Pons (tissue), 1 donor: Measurements from ENCODE around the gene SFT2D1.
"Not testable (repeated sequence)": the region's sequence is repeated elsewhere in the genome, so short reads cannot be mapped to it uniquely, and the experiment has no call there.

Source experiments
- DNase-seq: peaks from one replicate; pipeline ENCODE4 v3.0.0-alpha.2; 2016; ENCODE audit warnings: low spot score

SFT2D1 gene

DNA sequence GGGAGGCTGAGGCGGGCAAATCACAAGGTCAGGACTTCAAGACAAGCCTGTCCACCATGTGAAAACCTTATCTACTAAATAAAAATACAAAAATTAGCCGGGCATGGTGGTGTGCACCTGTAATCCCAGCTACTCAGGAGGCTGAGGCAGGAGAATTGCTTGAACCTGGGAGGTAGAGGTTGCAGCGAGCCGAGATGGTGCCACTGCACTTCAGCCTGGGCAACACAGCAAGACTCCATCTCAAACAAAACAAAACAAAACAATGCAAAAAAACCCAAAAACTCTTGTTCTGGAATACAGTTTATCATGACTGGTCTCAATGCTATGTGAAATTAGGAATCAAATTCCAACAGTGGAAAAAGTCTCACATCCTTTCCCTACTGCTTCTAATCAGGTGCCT, 20.1 kb upstream of the SFT2D1 start:
- DNase-seq, result not testable (repeated sequence)

DNA sequence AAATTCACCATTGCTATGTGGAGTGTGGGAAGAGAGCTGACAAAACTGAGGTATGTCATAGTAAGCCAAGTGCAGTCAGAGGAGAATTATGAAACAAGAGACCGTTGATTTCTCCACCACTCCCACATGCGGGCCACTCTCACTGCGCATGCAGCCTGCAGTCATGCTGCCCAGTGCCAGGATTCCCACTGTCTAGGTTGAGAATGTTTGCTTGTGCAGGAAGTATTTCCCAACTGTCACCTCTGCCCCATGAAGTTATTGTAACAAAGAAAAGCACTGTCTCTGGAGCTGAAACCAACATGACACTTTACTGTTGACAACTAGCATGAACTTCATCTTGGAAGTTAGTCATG, 18.7 kb upstream of the SFT2D1 start:
- DNase-seq, result peak; percentile 11

DNA sequence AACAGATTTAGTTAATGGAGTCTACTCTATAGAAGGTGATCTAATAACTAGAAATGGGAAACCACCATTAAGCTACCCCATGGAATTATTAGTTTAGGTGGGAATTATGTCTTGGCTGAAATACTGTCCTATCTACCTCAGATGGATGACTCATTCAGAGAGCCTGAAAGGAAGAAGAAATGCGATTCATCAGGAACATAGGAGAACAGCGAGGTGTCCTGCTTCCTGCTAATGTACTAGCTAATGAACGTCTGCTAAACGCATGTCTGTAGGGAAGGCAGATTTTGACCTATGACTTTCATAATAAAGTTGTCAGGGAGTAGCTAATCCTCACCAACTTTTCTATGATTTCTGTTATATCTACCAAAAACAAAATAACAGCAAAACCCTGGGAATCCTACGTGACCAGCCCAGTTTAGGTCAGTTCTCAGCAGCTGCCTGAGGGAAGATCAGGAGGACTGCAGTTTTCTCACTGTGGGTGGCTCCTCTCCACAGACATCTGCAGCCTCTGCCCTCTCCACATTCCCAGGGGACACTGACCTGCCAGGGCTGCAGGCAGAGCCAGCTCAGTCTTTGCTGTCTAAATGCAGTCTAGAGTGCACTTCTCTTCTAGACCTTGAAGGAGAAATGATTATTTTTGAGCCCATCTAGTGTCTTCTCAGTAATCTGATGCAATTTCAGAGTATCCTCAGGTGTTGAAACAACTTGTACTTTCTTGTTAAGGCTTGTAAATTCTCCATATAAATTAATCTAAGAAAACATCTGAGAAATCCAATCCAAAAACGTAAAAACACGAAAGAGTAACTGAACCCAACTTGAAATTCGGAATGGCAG, 18.1 kb upstream of the SFT2D1 start:
- peak; percentile 6 for DNase-seq

DNA sequence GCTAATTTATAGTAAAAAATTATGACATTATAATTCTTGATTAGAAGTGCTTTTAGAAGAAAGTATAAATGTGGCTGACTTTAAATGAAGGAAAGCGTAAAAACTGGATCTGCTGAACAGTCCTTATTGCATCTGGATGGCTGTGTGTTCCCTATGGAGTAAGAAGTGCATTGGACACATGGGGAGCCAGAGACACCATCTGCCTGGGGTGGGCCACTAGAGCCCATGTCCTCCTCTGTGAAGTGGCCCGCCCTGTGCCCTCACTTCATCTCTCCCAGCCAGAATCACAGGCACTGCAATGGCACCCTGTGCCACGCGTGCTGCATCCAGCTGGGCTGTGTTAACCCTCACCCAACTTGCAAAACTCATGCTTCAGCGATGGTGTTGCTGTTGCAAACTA, 13.2 kb upstream of the SFT2D1 start:
- DNase-seq, result no peak

DNA sequence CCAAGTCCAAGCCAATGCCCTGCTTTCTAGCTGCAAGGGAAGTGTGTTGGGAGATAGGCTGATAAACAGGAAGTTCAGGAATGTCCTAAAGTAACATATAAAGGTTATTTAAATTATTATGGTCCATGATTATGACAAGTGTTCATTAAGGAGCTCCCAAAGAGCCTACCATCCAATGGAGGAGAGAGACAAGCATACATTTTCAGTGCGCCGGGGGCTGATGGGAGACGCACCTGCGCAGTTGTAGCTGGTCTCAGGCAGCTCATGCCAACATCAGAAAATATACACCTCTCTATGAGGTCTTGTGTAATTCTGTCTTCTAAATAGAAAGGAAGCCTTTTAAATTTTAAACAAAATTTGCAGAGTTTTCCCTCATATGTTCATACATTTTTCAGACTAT, 12.6 kb upstream of the SFT2D1 start:
- DNase-seq, result no peak

DNA sequence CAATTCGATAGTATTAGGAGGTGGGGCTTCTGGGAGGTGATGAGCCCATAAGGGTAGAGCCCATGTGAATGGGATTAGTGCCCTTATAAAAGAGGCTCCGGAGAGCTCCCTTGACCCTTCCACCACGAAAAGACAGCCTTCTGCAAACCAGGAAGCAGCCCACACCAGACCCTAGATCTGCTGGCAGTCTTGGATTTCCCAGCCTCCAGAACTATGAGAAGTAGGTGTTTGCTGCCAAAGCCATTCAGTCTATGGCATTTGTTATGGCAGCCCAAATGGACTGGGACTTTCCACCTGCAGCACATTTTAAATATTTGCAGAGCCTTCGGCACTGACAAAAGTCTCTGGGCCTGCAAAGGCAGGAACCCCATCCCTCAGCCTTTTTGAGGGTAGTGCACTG, 11.8 kb upstream of the SFT2D1 start:
- no peak for DNase-seq

DNA sequence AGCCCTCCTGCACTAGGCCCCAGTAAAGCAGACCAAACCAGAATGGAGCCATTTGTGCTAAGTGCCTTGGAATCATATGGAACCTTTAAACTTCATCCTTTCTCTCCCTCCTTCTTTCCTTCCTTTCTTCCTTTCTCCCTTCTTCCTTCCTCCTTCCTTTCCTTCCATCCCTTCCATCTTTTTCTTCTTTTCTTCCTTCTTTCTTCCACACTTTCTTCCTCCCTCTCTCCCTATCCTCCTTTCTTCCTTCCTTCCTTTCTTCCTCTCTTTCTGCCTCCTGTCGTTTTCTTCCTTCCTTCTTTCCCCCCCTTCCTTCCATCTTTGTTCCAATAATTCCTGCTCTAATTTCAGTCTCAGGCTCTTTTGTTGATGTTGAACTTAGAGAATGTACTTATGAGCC, 11.2 kb upstream of the SFT2D1 start:
- DNase-seq, result no peak

DNA sequence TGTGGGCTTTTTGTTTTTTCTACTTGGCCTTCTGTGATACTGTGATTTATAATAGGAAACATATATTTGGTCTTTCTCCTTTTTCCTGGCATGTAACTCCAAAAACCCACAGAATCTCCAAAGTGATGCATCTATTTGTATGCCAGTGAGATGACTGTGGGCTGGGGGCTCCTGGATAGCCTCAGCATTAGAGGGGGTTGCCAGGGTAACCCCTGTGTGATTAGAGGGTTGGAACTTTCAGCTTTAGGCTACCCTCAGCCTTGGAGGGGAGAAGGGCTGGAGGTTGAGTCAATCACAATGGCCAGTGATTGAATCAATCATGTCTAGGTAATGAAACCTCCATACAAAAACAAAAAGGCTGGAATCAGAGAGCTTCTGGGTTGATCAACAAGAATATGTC, 10.6 kb upstream of the SFT2D1 start:
- DNase-seq, result no peak

DNA sequence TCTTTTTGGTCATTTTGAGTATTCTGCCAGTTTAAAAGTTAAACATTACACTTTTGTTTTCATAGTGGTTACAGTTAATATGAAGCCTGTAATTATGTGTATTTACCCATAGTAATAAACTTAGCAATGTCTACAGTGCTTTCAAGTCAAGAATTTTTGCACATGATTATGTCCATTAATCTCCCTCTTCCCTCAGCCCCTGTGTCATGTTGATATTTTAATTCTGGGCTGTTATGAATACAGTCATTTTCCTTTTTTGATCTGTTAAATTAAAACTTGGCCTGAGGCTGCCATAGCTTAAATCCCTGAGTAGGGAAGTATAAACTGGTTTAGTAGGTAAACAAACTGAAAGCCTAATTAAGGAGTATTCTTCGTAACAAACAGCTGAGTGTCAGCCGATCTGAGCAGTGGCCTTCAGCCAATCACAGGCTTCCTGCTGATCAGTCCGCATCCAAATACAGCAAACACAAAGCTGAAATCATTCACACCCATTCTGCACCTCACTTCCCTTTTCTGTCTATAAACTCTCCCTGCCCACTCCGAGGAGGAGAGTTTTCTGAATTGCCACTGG, 9.5 kb upstream of the SFT2D1 start:
- peak; percentile 79 for DNase-seq

DNA sequence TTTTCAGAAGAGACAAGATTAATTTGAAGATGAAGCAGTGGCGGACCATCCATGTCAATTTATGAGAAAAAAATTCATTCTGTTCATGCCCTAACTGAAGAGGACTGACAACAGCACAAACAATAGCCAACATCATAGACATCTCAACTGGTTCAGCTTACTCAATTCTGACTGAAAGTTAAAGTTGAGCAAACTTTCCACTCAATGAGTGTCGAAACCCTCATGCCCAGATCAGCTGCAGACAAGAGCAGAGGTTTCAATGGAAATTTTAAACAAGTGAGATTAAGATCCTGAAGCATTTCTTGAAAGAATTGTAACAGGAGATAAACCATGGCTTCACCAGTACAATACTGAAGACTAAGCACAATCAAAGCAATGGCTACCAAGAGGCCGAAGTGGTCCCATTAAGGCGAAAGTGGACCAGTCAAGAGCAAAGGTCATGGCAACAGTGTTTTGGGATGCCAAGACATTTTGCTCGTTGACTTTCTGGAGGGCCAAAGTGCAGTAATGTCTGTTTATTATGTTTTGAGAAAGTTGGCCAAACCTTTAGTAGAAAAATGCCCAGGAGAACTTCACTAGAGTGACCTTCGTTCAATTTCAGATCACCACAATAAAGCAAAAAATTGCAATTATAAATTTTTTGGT, 6.1 kb upstream of the SFT2D1 start:
- DNase-seq, result no peak

DNA sequence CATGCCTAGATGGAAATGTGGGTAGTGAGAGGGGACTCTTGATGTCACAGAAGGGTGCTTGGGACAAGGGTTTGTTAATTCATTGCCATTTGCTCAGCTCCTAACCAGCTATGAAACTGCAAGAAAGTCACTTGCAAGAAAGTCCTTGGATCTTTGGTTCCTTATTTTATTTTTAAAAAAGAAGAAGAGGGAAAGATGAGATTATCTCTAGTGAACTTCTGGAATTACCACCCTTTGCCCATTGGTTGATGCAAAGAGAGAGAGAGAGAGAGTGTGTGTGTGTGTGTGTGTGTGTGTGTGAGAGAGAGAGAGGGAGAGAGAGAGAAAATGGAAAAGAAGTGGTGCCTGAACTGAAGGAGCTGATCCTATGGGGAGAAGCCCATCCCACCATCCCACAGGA, 4.6 kb upstream of the SFT2D1 start:
- no peak for DNase-seq

DNA sequence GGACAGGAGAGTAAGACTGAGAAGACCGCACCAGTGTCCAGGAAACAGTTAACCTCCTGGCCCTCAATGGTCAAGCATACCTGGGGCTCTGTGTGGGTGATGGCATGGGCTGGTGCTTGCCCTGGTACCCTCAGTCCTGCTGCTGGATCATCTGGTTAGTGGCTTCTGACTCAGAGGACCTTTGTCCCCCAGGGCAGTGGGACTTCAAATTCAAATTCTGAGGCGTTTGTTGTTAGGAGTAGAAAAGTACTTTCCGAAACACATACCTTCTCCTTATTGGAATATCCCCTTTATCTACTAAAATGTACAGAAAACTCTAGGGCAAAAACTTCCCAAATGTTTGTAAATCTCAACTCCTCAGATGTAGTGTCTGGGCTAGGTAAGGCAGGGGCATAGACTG, 4.1 kb upstream of the SFT2D1 start:
- no peak for DNase-seq

DNA sequence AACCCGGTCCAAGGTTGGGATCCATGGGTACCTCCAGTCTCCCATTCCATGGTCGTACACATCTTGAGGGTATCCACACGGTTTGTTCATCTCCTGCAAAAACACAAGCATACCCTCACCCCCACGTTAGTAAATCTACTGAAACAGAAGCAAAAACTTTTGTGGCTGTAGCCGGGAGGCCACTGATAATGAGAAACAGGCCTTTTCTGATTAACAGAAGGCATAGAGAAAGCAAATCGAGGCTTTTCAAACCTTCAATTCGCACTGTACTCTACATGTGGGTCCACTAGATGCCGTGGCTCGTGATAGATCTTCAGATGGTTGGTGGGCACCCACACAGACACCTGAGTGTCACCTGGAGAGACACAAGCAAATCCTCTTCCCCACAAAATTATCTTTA, 3.3 kb upstream of the SFT2D1 start:
- DNase-seq, result not testable (repeated sequence)

DNA sequence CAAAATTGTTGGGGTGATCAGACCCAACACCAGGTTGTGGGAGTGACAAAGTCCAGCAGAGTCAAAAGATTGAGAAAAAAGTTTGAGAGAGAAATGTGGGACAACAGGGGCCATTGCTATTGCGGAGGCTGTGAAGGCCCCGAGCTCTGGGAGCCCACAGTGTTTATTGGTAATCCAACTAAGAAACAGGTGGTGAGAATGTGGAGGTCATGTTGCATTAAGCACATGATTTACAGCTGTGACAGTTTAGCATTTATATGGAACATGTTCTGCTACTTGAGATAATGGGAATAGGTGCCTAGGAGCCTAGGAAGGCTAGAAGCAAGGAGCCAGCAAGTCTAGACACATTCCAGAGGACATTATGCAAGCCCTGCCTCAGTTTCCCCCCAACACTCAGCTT, 2.6 kb upstream of the SFT2D1 start:
- DNase-seq, result not testable (repeated sequence)

DNA sequence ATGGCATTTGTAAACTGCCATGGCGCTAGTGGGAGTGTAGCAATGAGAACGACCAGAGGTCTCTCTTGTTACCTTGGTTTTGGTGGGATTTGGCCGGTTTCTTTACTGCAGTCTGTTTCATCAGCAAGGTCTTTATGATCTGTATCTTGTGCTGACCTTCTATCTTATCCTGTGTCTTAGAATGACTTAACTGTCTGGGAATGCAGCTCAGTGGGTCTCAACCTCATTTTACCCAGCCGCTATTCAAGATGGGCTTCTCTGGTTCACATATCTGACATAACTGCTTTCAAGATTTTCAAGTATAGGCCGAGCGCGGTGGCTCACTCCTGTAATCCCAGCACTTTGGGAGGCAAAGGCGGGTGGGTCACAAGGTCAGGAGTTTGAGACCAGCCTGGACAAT, 1.9 kb upstream of the SFT2D1 start:
- no peak for DNase-seq

DNA sequence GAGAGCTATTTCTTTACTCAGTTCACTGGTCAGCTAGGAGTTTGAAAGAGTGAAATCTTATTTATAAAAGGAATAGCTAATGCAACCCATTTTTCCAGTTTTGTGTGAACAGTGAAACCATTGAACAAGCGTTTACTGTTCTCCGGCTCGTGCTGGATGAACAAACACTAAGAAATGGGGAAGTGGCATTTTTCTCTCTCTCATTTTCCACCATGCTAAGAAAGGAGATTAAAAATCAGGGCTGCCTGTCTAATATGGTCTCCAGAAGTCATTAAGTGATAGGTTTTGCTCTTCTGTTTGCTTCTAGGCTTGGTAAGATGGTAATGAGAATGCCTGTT, 774 bp upstream of the SFT2D1 start:
- peak; percentile 31 for DNase-seq

DNA sequence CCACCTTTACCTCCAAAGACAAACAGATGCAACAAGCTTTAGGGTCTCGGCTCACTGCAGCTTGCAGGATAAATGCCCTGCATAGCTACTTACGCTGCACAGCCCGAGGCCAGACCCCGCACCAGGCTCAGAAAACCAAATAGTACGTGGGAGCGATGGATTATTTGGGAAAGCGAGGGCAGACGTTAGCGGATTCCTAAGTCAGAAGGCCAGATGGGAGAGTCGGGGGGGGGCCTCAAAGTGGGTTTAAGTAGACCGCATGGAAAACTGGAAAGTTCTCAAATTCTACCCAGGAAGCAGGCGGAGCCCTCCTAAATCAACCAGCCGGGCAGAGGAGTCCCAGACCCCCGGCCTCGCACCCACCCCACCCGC, 382 bp downstream of the SFT2D1 start:
- no peak for DNase-seq

DNA sequence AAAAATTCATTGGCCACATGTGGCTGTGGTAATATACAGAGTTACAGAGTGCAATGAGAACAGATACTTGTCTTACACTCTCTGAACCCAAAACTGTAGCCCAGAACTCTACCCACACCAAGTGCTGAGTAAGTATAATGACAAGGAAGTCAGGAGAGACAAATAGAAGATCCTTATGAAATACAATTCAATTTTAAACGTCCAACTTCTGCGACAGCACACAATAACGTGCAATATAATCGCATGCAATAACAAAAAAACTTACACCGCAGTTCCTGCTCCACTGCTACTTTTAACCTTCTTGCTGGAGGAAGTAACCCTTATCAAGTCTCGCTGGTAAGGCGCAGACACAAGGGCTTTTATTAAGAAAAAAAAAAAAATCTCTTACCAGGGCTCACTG, 881 bp downstream of the SFT2D1 start:
- no peak for DNase-seq

DNA sequence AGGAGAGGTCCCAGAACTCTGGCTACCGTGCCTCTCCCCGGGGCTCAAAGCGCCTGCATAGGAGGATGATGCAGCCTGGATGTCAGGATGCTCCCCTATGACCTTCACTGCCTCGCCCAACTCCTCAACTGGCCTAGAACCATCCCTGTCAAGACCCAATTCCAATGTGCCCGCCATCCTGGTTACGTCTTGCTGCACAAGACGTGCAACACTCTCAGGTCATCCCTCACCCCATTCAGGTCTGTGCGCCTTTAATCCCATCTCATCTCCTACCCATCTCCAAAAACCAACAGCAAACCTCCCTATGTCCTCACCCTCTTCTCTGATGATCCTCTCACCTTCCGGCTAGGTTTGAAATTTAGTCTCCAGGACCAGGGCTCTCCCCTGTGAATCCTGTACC, 3.5 kb downstream of the SFT2D1 start:
- DNase-seq, result no peak

DNA sequence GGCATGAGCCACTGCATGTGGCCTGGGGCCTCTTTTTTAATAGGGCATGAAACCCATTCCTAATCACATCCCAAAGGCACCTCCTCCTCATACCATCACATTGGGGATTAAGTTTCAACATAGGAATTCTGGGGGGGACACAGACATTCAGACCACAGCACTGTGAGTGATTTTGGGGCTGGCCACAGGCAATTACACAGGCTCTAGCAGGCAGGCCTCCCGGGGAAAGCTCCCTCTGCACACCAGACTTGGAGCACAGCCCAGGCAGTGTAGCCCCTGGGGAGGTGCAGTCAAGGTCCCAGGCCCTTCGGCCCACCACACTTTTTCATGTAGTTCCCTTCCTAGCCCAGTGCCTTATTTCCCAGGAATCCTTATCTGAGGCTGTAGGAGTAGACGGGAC, 5.5 kb downstream of the SFT2D1 start:
- no peak for DNase-seq

DNA sequence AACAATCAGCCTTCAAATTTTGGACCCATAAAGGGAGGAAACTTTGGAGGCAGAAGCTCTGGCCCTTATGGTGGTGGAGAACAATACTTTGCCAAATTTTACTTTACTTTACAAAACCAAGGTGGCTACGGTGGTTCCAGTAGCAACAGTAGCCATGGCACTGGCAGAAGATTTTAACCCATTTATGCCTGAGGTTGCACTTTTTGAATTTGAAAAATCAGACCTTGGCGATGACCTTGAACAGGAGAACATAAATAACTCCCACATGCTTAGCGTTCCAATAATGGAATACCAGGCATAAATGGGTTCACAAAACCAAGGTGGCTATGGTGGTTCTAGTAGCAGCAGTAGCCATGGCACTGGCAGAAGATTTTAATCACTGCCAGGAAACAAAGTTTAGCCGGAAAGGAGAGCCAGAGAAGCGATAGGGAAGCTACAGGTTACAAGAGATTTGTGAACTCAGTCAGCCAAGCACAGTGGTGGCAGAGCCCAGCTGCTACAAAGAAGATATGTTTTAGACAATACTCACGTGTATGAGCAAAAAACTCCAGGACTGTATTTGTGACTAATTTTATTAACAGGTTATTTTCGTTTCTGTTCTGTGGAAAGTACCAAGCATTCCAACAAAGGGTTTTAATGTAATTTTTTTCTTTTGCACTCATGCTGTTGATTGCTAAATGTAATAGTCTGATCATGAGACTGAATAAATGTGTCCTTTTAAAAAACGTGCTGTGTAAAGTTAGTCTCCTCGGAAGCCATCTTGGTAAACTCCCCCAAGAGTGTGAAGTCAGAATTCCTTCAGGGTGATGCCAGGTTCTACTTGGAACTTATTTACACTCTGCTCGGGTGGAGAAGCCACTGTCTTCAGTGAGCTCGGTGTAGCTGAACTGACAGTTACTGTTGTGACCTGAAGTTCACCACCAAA, 6.7 kb downstream of the SFT2D1 start:
- no peak for DNase-seq

DNA sequence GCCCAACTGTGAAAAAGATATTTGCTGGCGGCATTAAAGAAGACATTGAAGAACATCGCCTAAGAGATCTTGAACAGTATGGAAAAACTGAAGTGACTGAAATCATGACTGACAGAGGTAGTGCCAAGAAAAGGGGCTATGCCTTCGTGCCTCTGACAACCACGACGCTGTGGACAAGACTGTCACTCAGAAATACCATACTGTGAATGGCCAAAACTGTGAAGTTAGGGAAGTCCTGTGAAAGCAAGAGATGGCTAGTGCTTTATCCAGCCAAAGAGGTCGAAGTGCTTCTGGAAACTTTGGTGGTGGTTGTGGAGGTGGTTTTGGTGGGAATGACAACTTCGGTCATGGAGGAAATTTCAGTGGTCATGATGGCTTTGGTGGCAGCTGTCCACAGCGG, 7.5 kb downstream of the SFT2D1 start:
- DNase-seq, result no peak
